K562 (cell line): ENCODE measurements around the gene RDH13. TPM values are rescaled to one million over a fixed set of nuclear protein-coding genes. Genes with fewer than 3 reads are reported as not detected.

Experiments used
- ASH1L ChIP-seq: fragments of 450-650 bp; IDR thresholded peaks from 2 replicates; pipeline ENCODE4 v1.6.1; 2018; ENCODE audit warnings: borderline replicate concordance, mild to moderate bottlenecking, low read depth; ENCODE audit not compliant: partially characterized antibody
- ATF1 ChIP-seq, 2 experiments: fragments of 450-650 bp in 1 of 2; IDR thresholded peaks; 2 replicates each; pipeline ENCODE4 v1.6.1; 2016; ENCODE audit warnings: missing compliant biosample characterization in 1 of 2, missing genetic modification characterization in 1 of 2
- CAMTA2 ChIP-seq: fragments of 250-450 bp; sonication (Bioruptor Pico); conservative IDR thresholded peaks from 2 replicates; pipeline ENCODE4 v1.5.1; 2022
- CBFA2T3 ChIP-seq: fragments of 450-650 bp; IDR thresholded peaks from 2 replicates; pipeline ENCODE4 v1.6.1; 2017
- CEBPZ ChIP-seq: fragments of 150-350 bp; IDR thresholded peaks from 2 replicates; pipeline ENCODE4 v1.6.1; 2014; ENCODE audit warnings: low read depth, mild to moderate bottlenecking, low read length, borderline replicate concordance
- DDX20 ChIP-seq: fragments of 450-650 bp; IDR thresholded peaks from 2 replicates; pipeline ENCODE4 v1.6.1; 2016; ENCODE audit warnings: missing genetic modification characterization, low read depth, mild to moderate bottlenecking, missing compliant biosample characterization, moderate library complexity
- ETS1 ChIP-seq: conservative IDR thresholded peaks from 2 replicates; pipeline ENCODE4 v1.6.1; 2011; ENCODE audit warnings: low read depth, mild to moderate bottlenecking, low read length; ENCODE audit not compliant: control insufficient read depth
- FOXP1 ChIP-seq: sonication (generic); formaldehyde crosslinking; IDR thresholded peaks from 2 replicates; pipeline ENCODE4 v1.8.0; 2022; ENCODE audit warnings: mild to moderate bottlenecking, missing genetic modification reagents
- KHSRP ChIP-seq: fragments of 450-650 bp; IDR thresholded peaks from 2 replicates; pipeline ENCODE4 v1.6.1; 2017
- KLF1 ChIP-seq: fragments of 450-650 bp; IDR thresholded peaks from 2 replicates; pipeline ENCODE4 v1.6.1; 2016; ENCODE audit warnings: missing genetic modification characterization, missing compliant biosample characterization
- MAX ChIP-seq: sonication (generic); formaldehyde crosslinking; IDR thresholded peaks from 2 replicates; pipeline ENCODE4 v1.9.0; 2022; ENCODE audit warnings: mild to moderate bottlenecking, missing genetic modification reagents
- MEIS2 ChIP-seq: fragments of 450-650 bp; IDR thresholded peaks from 2 replicates; pipeline ENCODE4 v1.6.1; 2014; ENCODE audit warnings: mild to moderate bottlenecking; ENCODE audit not compliant: partially characterized antibody
- NBN ChIP-seq: fragments of 450-650 bp; IDR thresholded peaks from 2 replicates; pipeline ENCODE4 v1.6.1; 2016; ENCODE audit warnings: low read depth, mild to moderate bottlenecking
- NELFE ChIP-seq: IDR thresholded peaks from 2 replicates; pipeline ENCODE4 v1.6.1; 2011; ENCODE audit warnings: mild to moderate bottlenecking; ENCODE audit not compliant: insufficient read depth, insufficient read length
- RBFOX2 ChIP-seq: fragments of 200-400 bp; formaldehyde crosslinking; IDR thresholded peaks from 2 replicates; pipeline ENCODE4 v1.6.1; 2017; ENCODE audit warnings: low read depth, mild to moderate bottlenecking, low read length, moderate library complexity
- SRSF3 ChIP-seq: fragments of 200-400 bp; formaldehyde crosslinking; IDR thresholded peaks from 2 replicates; pipeline ENCODE4 v1.6.1; 2016; ENCODE audit warnings: mild to moderate bottlenecking, low read length, moderate library complexity; ENCODE audit not compliant: insufficient read depth
- TARDBP ChIP-seq: fragments of 450-650 bp; IDR thresholded peaks from 2 replicates; pipeline ENCODE4 v1.6.1; 2016
- ZMIZ1 ChIP-seq, 2 experiments: fragments of 150-350 bp in 1 of 2; IDR thresholded peaks; 2 replicates each; pipeline ENCODE4 v1.6.1; 2012 to 2016; ENCODE audit warnings: low read depth in 2 of 2, low read length in 2 of 2, mild to moderate bottlenecking in 1 of 2, moderate library complexity in 1 of 2
- ZZZ3 ChIP-seq: fragments of 450-650 bp; IDR thresholded peaks from 2 replicates; pipeline ENCODE4 v1.6.1; 2016; ENCODE audit warnings: antibody characterized with exemption, mild to moderate bottlenecking, moderate library complexity
- polyA plus RNA-seq, 8 experiments: library from polyadenylated mRNA; depleted of rRNA in 4 of 8; stranded (reverse) in 5 of 8; unstranded in 3 of 8; fragments of >200 nt; fragmentation: Nextera tagmentation in 2 of 8; fragmentation: Illumina TruSeq in 1 of 8; extraction: Ambion mirVana in 2 of 8; extraction: Trizol in 1 of 8; gene quantifications; 2 replicates each; pipeline versions ENCODE4 v1.2.1 to v1.2.3, GENCODE V29; 2011 to 2014; ENCODE audit warnings: inconsistent platforms in 1 of 8, missing spikeins in 1 of 8
- total RNA-seq, 7 experiments: library from RNA; depleted of rRNA in 6 of 7; stranded (reverse); fragments of >200 nt in 6 of 7; fragmentation: Illumina TruSeq in 2 of 7; extraction: Trizol in 2 of 7; gene quantifications; 2 replicates each; pipeline versions ENCODE4 v1.2.1 to v1.2.3, GENCODE V29; 2011 to 2021; ENCODE audit warnings: low replicate concordance in 1 of 7

Gene RDH13
- total and polyA plus RNA-seq, 9 of the 15 experiments (the other 6 are each of a cell fraction or from before 2014, with no cell fraction given): 7.5 to 70.3 (median 39.5) TPM

GRCh38 chr19:55005684-55006488, 57.1 kb downstream of the RDH13 start (continued):
- TF ChIP-seq ZMIZ1 (IDR thresholded peaks at IDR 0.05; ENCODE audit: low read depth in 2 of 2, low read length in 2 of 2) (0 out of 4 replicates have a peak, but pooled peaks of 1 of the 2 experiments have one; percentile 32), CBFA2T3 (peak; percentile 2; the same call in 1 of the 2 replicates), MEIS2 (no peak), ZZZ3 (0 out of 2 replicates have a peak, but pooled peaks have one; percentile 7), DDX20 (tag) (0 out of 2 replicates have a peak, but pooled peaks have one; percentile 53), RBFOX2 (peak; percentile 83), TARDBP (peak; percentile 96; the same call in 1 of the 2 replicates), CAMTA2 (CRISPR knock-in tag) (0 out of 2 replicates have a peak, but pooled peaks have one; percentile 67), CEBPZ (no peak), MAX (peak; percentile 51; the same call in 1 of the 2 replicates), FOXP1 (CRISPR knock-in tag) (peak; percentile 74; the same call in 1 of the 2 replicates), SRSF3 (no peak), ATF1 (CRISPR knock-in tag; IDR thresholded peaks at IDR 0.05) (0 out of 2 replicates have a peak, but pooled peaks have one; percentile 47), ATF1 (tag; IDR thresholded peaks at IDR 0.05) (peak; percentile 98), NBN (peak; percentile 99), ASH1L (peak; percentile 89), KHSRP (peak; percentile 92), NELFE (no peak), KLF1 (tag) (no peak), ETS1 (no peak)
